HG03097 (cell line): Measurements from ENCODE around the gene TBR1.

Source experiments
- ATAC-seq: cut with Tn5 transposase; IDR thresholded peaks from one replicate; pipeline ENCODE4 v1.9.1; 2021; ENCODE audit not compliant: unreplicated experiment, low FRiP score

The TBR1 gene

GRCh38 chr2:161415987-161416707, at the start of gene TBR1:
TBR1 (plus strand) TSS chr2:161416297; CDS start chr2:161416411, 114 bp downstream.
- no peak for ATAC-seq

GRCh38 chr2:161367675-161368074, 48.4 kb upstream of the TBR1 start:
- ATAC-seq, result no peak

- no peak for ATAC-seq
These were observed 46.8 kb upstream of the TBR1 start for GRCh38 chr2:161369311-161369710.

- ATAC-seq, result no peak
These were observed 45.1 kb upstream of the TBR1 start for GRCh38 chr2:161370981-161371380.

- no peak for ATAC-seq
These were observed 44.2 kb upstream of the TBR1 start for GRCh38 chr2:161371869-161372268.

- no peak for ATAC-seq
These were observed 42.2 kb upstream of the TBR1 start for GRCh38 chr2:161373942-161374341.

- no peak for ATAC-seq
These were observed 41.7 kb upstream of the TBR1 start for GRCh38 chr2:161374446-161374845.

GRCh38 chr2:161379740-161380139, 36.4 kb upstream of the TBR1 start:
- no peak for ATAC-seq

GRCh38 chr2:161381546-161381945, 34.6 kb upstream of the TBR1 start:
- no peak for ATAC-seq

- ATAC-seq, result no peak
These were observed 33.4 kb upstream of the TBR1 start for GRCh38 chr2:161382747-161383146.

- ATAC-seq, result peak; percentile 77
These were observed 31.2 kb upstream of the TBR1 start for GRCh38 chr2:161384864-161385263.

GRCh38 chr2:161386228-161386824, 29.8 kb upstream of the TBR1 start:
- peak; percentile 70 for ATAC-seq

GRCh38 chr2:161388146-161388779, 27.8 kb upstream of the TBR1 start:
- ATAC-seq, result no peak

- ATAC-seq, result no peak
These were observed 24.2 kb upstream of the TBR1 start for GRCh38 chr2:161391737-161392506.

- ATAC-seq, result no peak
These were observed 16.0 kb upstream of the TBR1 start for GRCh38 chr2:161400076-161400475.

GRCh38 chr2:161402297-161402696, 13.8 kb upstream of the TBR1 start:
- ATAC-seq, result no peak

- no peak for ATAC-seq
These were observed 9.8 kb upstream of the TBR1 start for GRCh38 chr2:161406316-161406715.

GRCh38 chr2:161407597-161407996, 8.5 kb upstream of the TBR1 start:
- ATAC-seq, result no peak

- no peak for ATAC-seq
These were observed 6.7 kb upstream of the TBR1 start for GRCh38 chr2:161409308-161409907.

GRCh38 chr2:161412346-161412745, 3.8 kb upstream of the TBR1 start:
- no peak for ATAC-seq
